Endothelial cell of umbilical vein (primary cell): Measurements from ENCODE around the gene PARD3B. TPM values are rescaled to one million over a fixed set of nuclear protein-coding genes. Genes with fewer than 3 reads are reported as not detected.

Source experiments
- BruUV-seq: library from RNA; stranded (reverse); fragments of 400-500 nt; replicated peaks from 2 replicates; lab custom pipeline; 2021; lab: Mats Ljungman, UMichigan
- CTCF ChIA-PET: fragments of 300-600, 350-600 bp; sonication (Branson Sonifier 250); formaldehyde crosslinking; loops from one replicate; lab custom pipeline; 2021; ENCODE audit warnings: antibody characterized with exemption, inconsistent platforms; lab: Charles Lee
- POLR2A ChIA-PET: fragments of 300-600, 350-600 bp; sonication (Branson Sonifier 250); formaldehyde crosslinking; loops from one replicate; lab custom pipeline; 2021; ENCODE audit warnings: antibody characterized with exemption, inconsistent platforms; lab: Charles Lee
- DNase-seq: peaks from one replicate; pipeline ENCODE4 v3.0.0-alpha.2; 2011; ENCODE audit warnings: low read depth, low spot score
- FAIRE-seq: peaks from 2 replicates; lab custom pipeline; 2011; peaks lifted over from hg19 to GRCh38; lab: Jason Lieb, UNC
- H2AFZ ChIP-seq: 2 replicates; pipeline ENCODE4 v1.6.0; 2012; ENCODE audit warnings: low read depth, low read length, control low read depth, inconsistent platforms
- H3K27ac ChIP-seq: 2 replicates; pipeline ENCODE4 v1.5.1; 2011; ENCODE audit warnings: low read depth, mild to moderate bottlenecking, control low read depth, low read length, moderate library complexity; ENCODE audit not compliant: insufficient read depth
- H3K27me3 ChIP-seq, 2 experiments: 2 replicates each; pipeline versions ENCODE4 v1.6.0 to v1.6.1; 2011; ENCODE audit warnings: low read length in 2 of 2, mixed read lengths in 1 of 2; ENCODE audit not compliant: control insufficient read depth in 2 of 2, insufficient read depth in 2 of 2
- H3K36me3 ChIP-seq, 2 experiments: 2 replicates in 1 of 2; 3 replicates in 1 of 2; pipeline ENCODE4 v1.5.1; 2011; ENCODE audit warnings: low read length in 2 of 2, mild to moderate bottlenecking in 1 of 2, moderate library complexity in 1 of 2; ENCODE audit not compliant: control insufficient read depth in 2 of 2, insufficient read depth in 2 of 2; ENCODE audit errors: extremely low read depth in 1 of 2
- H3K4me1 ChIP-seq: 3 replicates; pipeline ENCODE4 v1.5.1; 2011; ENCODE audit warnings: mild to moderate bottlenecking, low read length; ENCODE audit not compliant: control insufficient read depth, insufficient read depth; ENCODE audit errors: extremely low read depth
- H3K4me2 ChIP-seq: 2 replicates; pipeline ENCODE4 v1.6.1; 2011; ENCODE audit warnings: low read length, control low read depth, mixed read lengths; ENCODE audit not compliant: insufficient read depth
- H3K4me3 ChIP-seq, 3 experiments: fragments of 200-600 bp in 1 of 3; sonication (generic), shearing (Covaris generic) in 1 of 3; replicated peaks in 1 of 3; 2 replicates each; pipeline ENCODE4 v1.5.1; 2011 to 2016; ENCODE audit warnings: control low read depth in 3 of 3, low read length in 3 of 3, mild to moderate bottlenecking in 2 of 3, inconsistent platforms in 1 of 3, low read depth in 1 of 3, moderate library complexity in 1 of 3; ENCODE audit not compliant: insufficient read depth in 1 of 3
- H3K79me2 ChIP-seq: 2 replicates; pipeline ENCODE4 v1.6.0; 2012; ENCODE audit warnings: low read length, inconsistent platforms; ENCODE audit not compliant: control insufficient read depth, insufficient read depth
- H3K9ac ChIP-seq: replicated peaks from 2 replicates; pipeline ENCODE3; 2011; ENCODE audit warnings: low read length, control low read depth; ENCODE audit not compliant: insufficient read depth; ENCODE audit errors: extremely low read depth
- H3K9me1 ChIP-seq: replicated peaks from 3 replicates; pipeline ENCODE4 v1.6.0; 2011; ENCODE audit warnings: mild to moderate bottlenecking, low read length; ENCODE audit not compliant: control insufficient read depth, insufficient read depth; ENCODE audit errors: extremely low read depth
- H3K9me3 ChIP-seq: replicated peaks from 2 replicates; pipeline ENCODE4 v1.5.1; 2012; ENCODE audit warnings: low read length, inconsistent platforms; ENCODE audit not compliant: control insufficient read depth, insufficient read depth
- H4K20me1 ChIP-seq: replicated peaks from 2 replicates; pipeline ENCODE3; 2011; ENCODE audit warnings: mild to moderate bottlenecking, low read length; ENCODE audit not compliant: control insufficient read depth, insufficient read depth; ENCODE audit errors: extremely low read depth
- EZH2 ChIP-seq: IDR thresholded peaks from 2 replicates; pipeline ENCODE4 v1.6.1; 2012; ENCODE audit warnings: borderline replicate concordance, low read depth, mild to moderate bottlenecking, moderate library complexity, low read length, inconsistent platforms; ENCODE audit not compliant: severe bottlenecking
- FOS ChIP-seq: IDR thresholded peaks from 2 replicates; pipeline ENCODE4 v1.6.1; 2011; ENCODE audit warnings: mild to moderate bottlenecking, low read length, moderate library complexity, borderline replicate concordance; ENCODE audit not compliant: insufficient read depth
- GATA2 ChIP-seq: IDR thresholded peaks from 2 replicates; pipeline ENCODE4 v1.7.0; 2011; ENCODE audit warnings: low read depth, mild to moderate bottlenecking, moderate library complexity, mixed read lengths, low read length; ENCODE audit not compliant: insufficient read length, insufficient read depth
- JUN ChIP-seq: IDR thresholded peaks from 2 replicates; pipeline ENCODE4 v1.6.1; 2011; ENCODE audit warnings: borderline replicate concordance, low read depth; ENCODE audit not compliant: insufficient read length, insufficient read depth
- MYC ChIP-seq: IDR thresholded peaks from one replicate; pipeline ENCODE4 v1.6.1; 2011; ENCODE audit warnings: mild to moderate bottlenecking, low read depth, low read length
- POLR2A ChIP-seq: IDR thresholded peaks from 2 replicates; pipeline ENCODE4 v1.6.1; 2012; ENCODE audit warnings: low read depth, mild to moderate bottlenecking, control low read depth, low read length
- POLR2AphosphoS5 ChIP-seq: IDR thresholded peaks from 2 replicates; pipeline ENCODE4 v1.6.1; 2012; ENCODE audit warnings: low read depth, mild to moderate bottlenecking, control low read depth, low read length, moderate library complexity; ENCODE audit not compliant: insufficient read depth
- dilution Hi-C: fragments of 300-500 bp; cut with MboI; formaldehyde crosslinking; loops from one replicate; pipeline ENCODE4 v1.15.0; 2019; ENCODE audit warnings: low sequenced_read_pairs; ENCODE audit not compliant: extremely low pct_ligation_motif_present
- intact Hi-C: fragments of 100-400 bp; cut with micrococcal nuclease; formaldehyde crosslinking; loops from one replicate; pipeline ENCODE4 v1.10.0; 2022
- polyA plus RNA-seq, 4 experiments: library from polyadenylated mRNA; depleted of rRNA in 3 of 4; stranded (reverse) in 3 of 4; unstranded in 1 of 4; fragments of >200 nt; gene quantifications; 2 replicates each; pipeline versions ENCODE4 v1.2.1 to v1.2.3, GENCODE V29; 2011 to 2012; ENCODE audit warnings: missing spikeins in 1 of 4
- total RNA-seq: library from RNA; stranded (reverse); gene quantifications from 2 replicates; pipeline ENCODE4 v1.2.3, GENCODE V29; 2021
- TF ChIP-seq, protein P1 (sequence below), 2 donors: IDR thresholded peaks; 1 replicate in 1 of 2; 2 replicates in 1 of 2; pipeline ENCODE4 v1.5.1; 2011; ENCODE audit warnings: low read length in 2 of 2, mild to moderate bottlenecking in 2 of 2, moderate library complexity in 2 of 2, control low read depth in 1 of 2, inconsistent platforms in 1 of 2, low read depth in 1 of 2; ENCODE audit not compliant: insufficient read depth in 1 of 2; ENCODE audit errors: extremely low read depth in 1 of 2
- TF ChIP-seq, protein P2 (sequence below): IDR thresholded peaks from 2 replicates; pipeline ENCODE4 v1.6.1; 2011; ENCODE audit not compliant: insufficient read depth, insufficient read length

The PARD3B gene
- total and polyA plus RNA-seq, 2 donors (not counting 3 experiments of a cell fraction or from before 2014, with no cell fraction given), result 2.2 to 30.9 TPM

DNA sequence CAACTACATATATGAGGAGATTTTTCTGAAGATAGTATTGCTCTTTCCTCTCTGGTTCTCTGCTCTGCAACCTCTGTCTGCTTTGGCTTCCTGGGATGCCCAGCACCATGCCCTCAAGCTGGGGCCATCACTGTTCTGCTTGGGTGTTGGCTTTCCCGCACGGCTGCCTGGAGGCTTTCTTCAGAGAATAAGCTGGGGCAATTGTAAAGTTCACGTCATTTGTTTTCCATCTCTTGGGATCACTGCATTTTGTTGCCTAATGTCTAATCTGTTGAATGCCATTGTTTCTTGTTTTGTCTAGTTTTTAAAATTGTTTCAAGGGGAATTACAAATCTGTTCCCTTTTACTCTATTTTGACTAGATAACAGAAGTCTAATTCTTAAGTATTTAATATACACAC lies 699.7 kb downstream of the PARD3B start:
- Histone ChIP-seq H4K20me1 (no peaks in the 10 kb centered on the region), H2AFZ (no peak overlapping the region), H3K27me3 (no peaks in the 10 kb centered on the region), H3K9me3 (no peaks in the 10 kb centered on the region), H3K9ac (no peak overlapping the region), H3K36me3 (no peaks in the 10 kb centered on the region), H3K9me1 (no peaks in the 10 kb centered on the region), H3K4me1 (peaks cover 9% of the 10 kb centered on the region), H3K4me2 (no peak overlapping the region), H3K4me3 (no peak overlapping the region), H3K79me2 (no peaks in the 10 kb centered on the region), H3K27ac (no peak overlapping the region)
- no peak for TF ChIP-seq FOS
- TF ChIP-seq MYC, result no peak
- TF ChIP-seq, protein P1, sequence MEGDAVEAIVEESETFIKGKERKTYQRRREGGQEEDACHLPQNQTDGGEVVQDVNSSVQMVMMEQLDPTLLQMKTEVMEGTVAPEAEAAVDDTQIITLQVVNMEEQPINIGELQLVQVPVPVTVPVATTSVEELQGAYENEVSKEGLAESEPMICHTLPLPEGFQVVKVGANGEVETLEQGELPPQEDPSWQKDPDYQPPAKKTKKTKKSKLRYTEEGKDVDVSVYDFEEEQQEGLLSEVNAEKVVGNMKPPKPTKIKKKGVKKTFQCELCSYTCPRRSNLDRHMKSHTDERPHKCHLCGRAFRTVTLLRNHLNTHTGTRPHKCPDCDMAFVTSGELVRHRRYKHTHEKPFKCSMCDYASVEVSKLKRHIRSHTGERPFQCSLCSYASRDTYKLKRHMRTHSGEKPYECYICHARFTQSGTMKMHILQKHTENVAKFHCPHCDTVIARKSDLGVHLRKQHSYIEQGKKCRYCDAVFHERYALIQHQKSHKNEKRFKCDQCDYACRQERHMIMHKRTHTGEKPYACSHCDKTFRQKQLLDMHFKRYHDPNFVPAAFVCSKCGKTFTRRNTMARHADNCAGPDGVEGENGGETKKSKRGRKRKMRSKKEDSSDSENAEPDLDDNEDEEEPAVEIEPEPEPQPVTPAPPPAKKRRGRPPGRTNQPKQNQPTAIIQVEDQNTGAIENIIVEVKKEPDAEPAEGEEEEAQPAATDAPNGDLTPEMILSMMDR (IDR thresholded peaks at IDR 0.05; ENCODE audit: extremely low read depth in 1 of 2, insufficient read depth in 1 of 2, low read depth in 1 of 2, low read length in 2 of 2), result no peak
- no peak for TF ChIP-seq POLR2AphosphoS5
- no peak for TF ChIP-seq JUN
- TF ChIP-seq GATA2, result no peak
- no peak for TF ChIP-seq POLR2A
- TF ChIP-seq EZH2, result no peak
- TF ChIP-seq, protein P2, sequence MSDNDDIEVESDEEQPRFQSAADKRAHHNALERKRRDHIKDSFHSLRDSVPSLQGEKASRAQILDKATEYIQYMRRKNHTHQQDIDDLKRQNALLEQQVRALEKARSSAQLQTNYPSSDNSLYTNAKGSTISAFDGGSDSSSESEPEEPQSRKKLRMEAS, result no peak
- POLR2A ChIA-PET, result no interaction called here
- intact Hi-C loops, result no loop called here
- DNase-seq, result peak; percentile 22
- dilution Hi-C loops, result no loop called here
- FAIRE-seq, result no peak
- CTCF ChIA-PET, result no interaction called here
- no TSS peak for BruUV-seq
